Glutamatergic neuron (in vitro differentiated cells): Measurements from ENCODE around the gene NRXN3. TPM values are rescaled to one million over a fixed set of nuclear protein-coding genes. Genes with fewer than 3 reads are reported as not detected.

Source experiments
- DNase-seq: peaks from one replicate; pipeline ENCODE4 v3.0.0; 2022
- H3K27ac Mint-ChIP-seq: one replicate; pipeline ENCODE4 v1.8.0; 2020; ENCODE audit warnings: mild to moderate bottlenecking, mixed read lengths, inconsistent platforms; ENCODE audit not compliant: unreplicated experiment
- H3K27me3 Mint-ChIP-seq: one replicate; pipeline ENCODE4 v1.8.0; 2020; ENCODE audit warnings: mild to moderate bottlenecking, moderate library complexity, mixed read lengths, inconsistent platforms; ENCODE audit not compliant: unreplicated experiment
- H3K36me3 Mint-ChIP-seq: one replicate; pipeline ENCODE4 v1.8.0; 2020; ENCODE audit warnings: mild to moderate bottlenecking, mixed read lengths, inconsistent platforms; ENCODE audit not compliant: unreplicated experiment
- H3K4me1 Mint-ChIP-seq: one replicate; pipeline ENCODE4 v1.8.0; 2020; ENCODE audit warnings: mild to moderate bottlenecking, low read depth, mixed read lengths, inconsistent platforms; ENCODE audit not compliant: unreplicated experiment
- H3K4me3 Mint-ChIP-seq: one replicate; pipeline ENCODE4 v1.8.0; 2020; ENCODE audit warnings: mild to moderate bottlenecking, mixed read lengths, inconsistent platforms; ENCODE audit not compliant: unreplicated experiment
- H3K9me3 Mint-ChIP-seq: one replicate; pipeline ENCODE4 v1.8.0; 2020; ENCODE audit warnings: mild to moderate bottlenecking, moderate library complexity, mixed read lengths, inconsistent platforms; ENCODE audit not compliant: unreplicated experiment
- total RNA-seq: library from RNA; stranded (reverse); fragmentation: NEBNext Ultra II Directional; extraction: Animal tissue kit (Norgen Biotek cat#: 25700); gene quantifications from one replicate; pipeline ENCODE4 v1.2.1, GENCODE V29; 2021; ENCODE audit not compliant: unreplicated experiment
- TF ChIP-seq, protein P1 (sequence below): fragments of 200-600 bp; sonication (generic); IDR thresholded peaks from one replicate; pipeline ENCODE4 v1.5.0; 2021; ENCODE audit not compliant: partially characterized antibody, unreplicated experiment

The NRXN3 gene
- total RNA-seq, 1 donor from 2014 or later: 1.2 TPM

DNA sequence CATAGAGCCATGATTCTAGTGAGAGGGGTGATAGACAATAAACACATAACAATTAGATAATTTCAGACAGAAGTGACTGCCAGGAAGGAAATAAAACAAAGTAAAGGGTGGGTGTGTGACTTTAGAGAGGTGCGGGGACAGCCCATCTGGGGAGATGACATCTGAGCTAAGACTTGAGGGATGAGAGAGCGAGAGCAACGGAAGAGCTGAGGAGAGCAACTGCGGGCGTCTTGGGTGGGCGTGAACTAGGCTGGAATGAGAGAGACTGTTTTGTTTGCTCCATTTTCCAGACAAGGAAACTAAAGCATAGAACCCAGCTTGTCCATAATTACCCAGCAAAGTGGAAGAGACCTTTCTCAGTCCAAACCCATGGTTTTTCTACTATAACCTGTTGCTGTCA, 25.3 kb downstream of the NRXN3 start:
- Mint-ChIP-seq H3K9me3 (peaks cover 4% of the 10 kb centered on the region), H3K4me1 (no peaks in the 10 kb centered on the region), H3K27ac (no peak overlapping the region), H3K4me3 (no peak overlapping the region), H3K27me3 (no peaks in the 10 kb centered on the region), H3K36me3 (peaks cover 4% of the 10 kb centered on the region)
- TF ChIP-seq, protein P1, sequence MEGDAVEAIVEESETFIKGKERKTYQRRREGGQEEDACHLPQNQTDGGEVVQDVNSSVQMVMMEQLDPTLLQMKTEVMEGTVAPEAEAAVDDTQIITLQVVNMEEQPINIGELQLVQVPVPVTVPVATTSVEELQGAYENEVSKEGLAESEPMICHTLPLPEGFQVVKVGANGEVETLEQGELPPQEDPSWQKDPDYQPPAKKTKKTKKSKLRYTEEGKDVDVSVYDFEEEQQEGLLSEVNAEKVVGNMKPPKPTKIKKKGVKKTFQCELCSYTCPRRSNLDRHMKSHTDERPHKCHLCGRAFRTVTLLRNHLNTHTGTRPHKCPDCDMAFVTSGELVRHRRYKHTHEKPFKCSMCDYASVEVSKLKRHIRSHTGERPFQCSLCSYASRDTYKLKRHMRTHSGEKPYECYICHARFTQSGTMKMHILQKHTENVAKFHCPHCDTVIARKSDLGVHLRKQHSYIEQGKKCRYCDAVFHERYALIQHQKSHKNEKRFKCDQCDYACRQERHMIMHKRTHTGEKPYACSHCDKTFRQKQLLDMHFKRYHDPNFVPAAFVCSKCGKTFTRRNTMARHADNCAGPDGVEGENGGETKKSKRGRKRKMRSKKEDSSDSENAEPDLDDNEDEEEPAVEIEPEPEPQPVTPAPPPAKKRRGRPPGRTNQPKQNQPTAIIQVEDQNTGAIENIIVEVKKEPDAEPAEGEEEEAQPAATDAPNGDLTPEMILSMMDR: no peak
- DNase-seq: no peak

DNA sequence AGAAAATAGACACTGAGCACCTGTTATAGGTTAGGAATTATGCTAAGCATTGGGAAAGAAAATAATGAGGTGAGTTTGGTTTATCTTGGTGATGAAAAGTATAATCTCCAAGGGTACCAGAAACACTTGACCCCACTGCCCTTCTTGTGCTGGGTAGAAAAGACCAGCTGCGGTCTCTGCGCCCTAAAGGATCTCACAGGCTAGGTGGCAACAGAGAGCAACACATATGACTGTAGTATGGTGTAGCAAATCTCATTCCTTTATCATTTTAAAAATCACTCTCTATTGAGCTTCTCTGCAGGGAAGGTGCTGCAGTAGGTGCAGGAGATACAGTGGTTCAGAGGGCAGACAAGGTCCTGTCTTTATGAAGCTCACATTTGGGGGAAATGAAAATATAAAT, 26.1 kb downstream of the NRXN3 start:
- Mint-ChIP-seq H3K4me1 (no peaks in the 10 kb centered on the region), H3K36me3 (peaks cover 4% of the 10 kb centered on the region), H3K27ac (no peak overlapping the region), H3K4me3 (no peak overlapping the region), H3K9me3 (peaks cover 4% of the 10 kb centered on the region), H3K27me3 (no peaks in the 10 kb centered on the region)
- no peak for DNase-seq
- TF ChIP-seq, protein P1: no peak

DNA sequence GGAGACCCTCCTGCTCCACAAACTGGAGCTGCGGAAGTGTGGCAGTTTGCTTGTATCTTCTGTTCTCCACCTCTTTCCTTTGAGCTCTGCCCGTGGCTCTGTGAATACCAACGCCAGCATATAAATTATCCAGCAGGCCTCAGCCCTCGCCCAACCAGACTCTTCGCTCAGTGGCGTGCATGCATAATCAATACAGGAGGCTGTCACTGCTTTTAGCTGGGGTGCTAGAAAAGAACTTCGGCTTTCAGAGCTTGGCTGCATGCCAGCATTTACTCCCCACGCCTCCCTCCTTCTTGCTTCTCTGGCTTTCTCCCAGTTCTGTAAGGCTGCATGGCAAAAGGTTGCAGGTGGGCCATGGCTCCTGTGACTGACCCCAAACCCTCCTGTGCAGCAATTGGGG, 26.9 kb downstream of the NRXN3 start:
- Mint-ChIP-seq H3K36me3 (peaks cover 4% of the 10 kb centered on the region), H3K9me3 (peaks cover 4% of the 10 kb centered on the region), H3K4me1 (no peaks in the 10 kb centered on the region), H3K4me3 (no peak overlapping the region), H3K27me3 (no peaks in the 10 kb centered on the region), H3K27ac (no peak overlapping the region)
- TF ChIP-seq, protein P1: no peak
- DNase-seq: no peak

DNA sequence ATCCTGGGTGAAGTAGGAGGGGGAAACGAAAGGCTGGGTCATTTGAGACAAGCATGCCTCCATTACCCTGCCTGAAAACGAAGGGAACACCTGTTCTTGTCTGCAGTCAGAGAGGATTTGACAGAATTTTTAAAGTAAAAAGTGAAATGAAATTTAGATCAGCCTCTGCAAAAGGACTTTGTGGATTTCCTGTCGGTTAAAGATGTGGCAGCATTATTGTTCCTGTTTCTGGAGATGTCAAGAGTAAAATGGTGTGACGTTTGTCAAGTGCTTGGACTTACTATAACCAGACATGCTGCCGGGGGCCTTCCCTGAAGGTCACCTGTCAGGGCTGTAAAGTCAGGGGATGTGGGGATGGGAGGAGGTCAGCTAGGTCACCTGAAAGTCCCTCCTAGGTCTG, 32.0 kb downstream of the NRXN3 start:
- no peak overlapping the region for H3K27ac Mint-ChIP-seq
- TF ChIP-seq, protein P1: no peak
- H3K4me1 Mint-ChIP-seq: peaks cover 3% of the 10 kb centered on the region
- no peak for DNase-seq
- H3K9me3 Mint-ChIP-seq: peaks cover 2% of the 10 kb centered on the region
- no peaks in the 10 kb centered on the region for H3K27me3 Mint-ChIP-seq
- H3K36me3 Mint-ChIP-seq: peaks cover 2% of the 10 kb centered on the region
- H3K4me3 Mint-ChIP-seq: no peak overlapping the region

DNA sequence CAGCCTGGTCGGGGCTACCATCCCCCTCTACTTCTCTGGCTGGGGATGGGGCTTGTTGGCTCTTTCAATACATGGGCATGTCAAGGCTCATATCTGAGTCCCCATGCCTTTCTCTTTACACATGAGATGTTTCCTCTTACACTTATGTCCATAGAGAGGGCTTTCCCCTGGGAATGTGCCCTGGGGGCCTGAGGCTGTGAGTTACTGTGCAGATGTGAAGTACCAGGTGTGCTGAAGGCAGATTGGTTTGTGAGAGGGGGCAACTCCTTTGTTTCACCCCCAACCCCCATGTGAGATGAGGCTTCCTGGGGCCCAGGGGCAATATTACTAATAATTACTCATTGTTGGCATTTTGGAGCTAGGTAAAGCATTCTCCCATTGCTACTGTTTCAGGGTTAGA, 32.8 kb downstream of the NRXN3 start:
- H3K4me3 Mint-ChIP-seq: no peak overlapping the region
- H3K9me3 Mint-ChIP-seq: peaks cover 2% of the 10 kb centered on the region
- peaks cover 3% of the 10 kb centered on the region for H3K4me1 Mint-ChIP-seq
- H3K36me3 Mint-ChIP-seq: peaks cover 4% of the 10 kb centered on the region
- no peak for DNase-seq
- no peak overlapping the region for H3K27ac Mint-ChIP-seq
- no peaks in the 10 kb centered on the region for H3K27me3 Mint-ChIP-seq
- TF ChIP-seq, protein P1: no peak
